K562 (cell line): ENCODE data around the gene TREH. TPM values are rescaled to one million over a fixed set of nuclear protein-coding genes. Genes with fewer than 3 reads are reported as not detected.
A peak's percentile ranks its signal among the peaks of the same experiment; 100 is the strongest.

ENCODE experiments used
- ARID1B ChIP-seq: fragments of 450-650 bp; IDR thresholded peaks from 2 replicates; pipeline ENCODE4 v1.6.1; 2016; ENCODE audit warnings: antibody characterized with exemption, mild to moderate bottlenecking, inconsistent platforms
- E2F1 ChIP-seq: sonication (generic); formaldehyde crosslinking; IDR thresholded peaks from 2 replicates; pipeline ENCODE4 v1.8.1; 2023; ENCODE audit warnings: mild to moderate bottlenecking, missing genetic modification reagents, moderate library complexity
- FOXO4 ChIP-seq: fragments of 450-650 bp; formaldehyde crosslinking; IDR thresholded peaks from 2 replicates; pipeline ENCODE4 v1.4.0; 2020; ENCODE audit warnings: mild to moderate bottlenecking, moderate library complexity
- GATAD2B ChIP-seq: fragments of 450-650 bp; IDR thresholded peaks from 2 replicates; pipeline ENCODE4 v1.6.1; 2017; ENCODE audit warnings: mild to moderate bottlenecking, borderline replicate concordance
- NFE2 ChIP-seq: IDR thresholded peaks from 2 replicates; pipeline ENCODE4 v1.6.1; 2014; ENCODE audit warnings: antibody characterized with exemption, low read depth
- POLR3A ChIP-seq: IDR thresholded peaks from 2 replicates; pipeline ENCODE4 v1.6.1; 2011; ENCODE audit warnings: borderline replicate concordance, mild to moderate bottlenecking, moderate library complexity; ENCODE audit not compliant: insufficient read length, insufficient read depth; ENCODE audit errors: extremely low read depth
- ZNF143 ChIP-seq: sonication (generic); formaldehyde crosslinking; IDR thresholded peaks from 2 replicates; pipeline ENCODE4 v1.9.0; 2022; ENCODE audit warnings: mild to moderate bottlenecking, missing genetic modification reagents
- ZNF444 ChIP-seq: fragments of 250-450 bp; sonication (Bioruptor Pico); IDR thresholded peaks from 2 replicates; pipeline ENCODE4 v1.4.0; 2020; ENCODE audit warnings: mild to moderate bottlenecking, moderate library complexity
- polyA plus RNA-seq, 8 experiments: library from polyadenylated mRNA; depleted of rRNA in 4 of 8; stranded (reverse) in 5 of 8; unstranded in 3 of 8; fragments of >200 nt; fragmentation: Nextera tagmentation in 2 of 8; fragmentation: Illumina TruSeq in 1 of 8; extraction: Ambion mirVana in 2 of 8; extraction: Trizol in 1 of 8; gene quantifications; 2 replicates each; pipeline versions ENCODE4 v1.2.1 to v1.2.3, GENCODE V29; 2011 to 2014; ENCODE audit warnings: inconsistent platforms in 1 of 8, missing spikeins in 1 of 8
- total RNA-seq, 7 experiments: library from RNA; depleted of rRNA in 6 of 7; stranded (reverse); fragments of >200 nt in 6 of 7; fragmentation: Illumina TruSeq in 2 of 7; extraction: Trizol in 2 of 7; gene quantifications; 2 replicates each; pipeline versions ENCODE4 v1.2.1 to v1.2.3, GENCODE V29; 2011 to 2021; ENCODE audit warnings: low replicate concordance in 1 of 7
- TF ChIP-seq, protein P1 (sequence below), 2 experiments: IDR thresholded peaks in 1 of 2; conservative IDR thresholded peaks in 1 of 2; 2 replicates each; pipeline ENCODE4 v1.6.1; 2016; ENCODE audit warnings: low read depth in 2 of 2, mild to moderate bottlenecking in 1 of 2, missing compliant biosample characterization in 1 of 2, missing genetic modification characterization in 1 of 2, moderate library complexity in 1 of 2
- TF ChIP-seq, protein P2 (sequence below): sonication (generic); formaldehyde crosslinking; IDR thresholded peaks from 2 replicates; pipeline ENCODE4 v1.8.1; 2023; ENCODE audit warnings: mild to moderate bottlenecking, missing genetic modification reagents

The TREH gene
- total and polyA plus RNA-seq, 9 of the 15 experiments (the other 6 are each of a cell fraction or from before 2014, with no cell fraction given), result 0.09 to 0.20 (median 0.11) TPM; not detected in 6

- TF ChIP-seq, protein P1, sequence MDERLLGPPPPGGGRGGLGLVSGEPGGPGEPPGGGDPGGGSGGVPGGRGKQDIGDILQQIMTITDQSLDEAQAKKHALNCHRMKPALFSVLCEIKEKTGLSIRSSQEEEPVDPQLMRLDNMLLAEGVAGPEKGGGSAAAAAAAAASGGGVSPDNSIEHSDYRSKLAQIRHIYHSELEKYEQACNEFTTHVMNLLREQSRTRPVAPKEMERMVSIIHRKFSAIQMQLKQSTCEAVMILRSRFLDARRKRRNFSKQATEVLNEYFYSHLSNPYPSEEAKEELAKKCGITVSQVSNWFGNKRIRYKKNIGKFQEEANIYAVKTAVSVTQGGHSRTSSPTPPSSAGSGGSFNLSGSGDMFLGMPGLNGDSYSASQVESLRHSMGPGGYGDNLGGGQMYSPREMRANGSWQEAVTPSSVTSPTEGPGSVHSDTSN (CRISPR knock-in tag; IDR thresholded peaks at IDR 0.05; ENCODE audit: low read depth), result no peak
- TF ChIP-seq, protein P1 (tag; conservative IDR thresholded peaks at IDR 0.05; ENCODE audit: low read depth), result peak; percentile 62
- TF ChIP-seq GATAD2B (peak; percentile 60; the same call in 1 of the 2 replicates), POLR3A (no peak), NFE2 (peak; percentile 90), ZNF444 (CRISPR knock-in tag) (no peak), E2F1 (CRISPR knock-in tag) (no peak), FOXO4 (CRISPR knock-in tag) (no peak), ZNF143 (no peak), ARID1B (peak; percentile 90)
- TF ChIP-seq, protein P2, sequence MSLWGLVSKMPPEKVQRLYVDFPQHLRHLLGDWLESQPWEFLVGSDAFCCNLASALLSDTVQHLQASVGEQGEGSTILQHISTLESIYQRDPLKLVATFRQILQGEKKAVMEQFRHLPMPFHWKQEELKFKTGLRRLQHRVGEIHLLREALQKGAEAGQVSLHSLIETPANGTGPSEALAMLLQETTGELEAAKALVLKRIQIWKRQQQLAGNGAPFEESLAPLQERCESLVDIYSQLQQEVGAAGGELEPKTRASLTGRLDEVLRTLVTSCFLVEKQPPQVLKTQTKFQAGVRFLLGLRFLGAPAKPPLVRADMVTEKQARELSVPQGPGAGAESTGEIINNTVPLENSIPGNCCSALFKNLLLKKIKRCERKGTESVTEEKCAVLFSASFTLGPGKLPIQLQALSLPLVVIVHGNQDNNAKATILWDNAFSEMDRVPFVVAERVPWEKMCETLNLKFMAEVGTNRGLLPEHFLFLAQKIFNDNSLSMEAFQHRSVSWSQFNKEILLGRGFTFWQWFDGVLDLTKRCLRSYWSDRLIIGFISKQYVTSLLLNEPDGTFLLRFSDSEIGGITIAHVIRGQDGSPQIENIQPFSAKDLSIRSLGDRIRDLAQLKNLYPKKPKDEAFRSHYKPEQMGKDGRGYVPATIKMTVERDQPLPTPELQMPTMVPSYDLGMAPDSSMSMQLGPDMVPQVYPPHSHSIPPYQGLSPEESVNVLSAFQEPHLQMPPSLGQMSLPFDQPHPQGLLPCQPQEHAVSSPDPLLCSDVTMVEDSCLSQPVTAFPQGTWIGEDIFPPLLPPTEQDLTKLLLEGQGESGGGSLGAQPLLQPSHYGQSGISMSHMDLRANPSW, result no peak
Measured at GRCh38 chr11:118715837-118716260, 36.4 kb upstream of the TREH start (continued).
